ENCODE results near the gene BCAS3. TPM values are rescaled to one million over a fixed set of nuclear protein-coding genes. Genes with fewer than 3 reads are reported as not detected.
A peak's percentile ranks its signal among the peaks of the same experiment; 100 is the strongest.

The BCAS3 gene
- total RNA-seq, 2 experiments from 2014 or later: 5.1 to 6.9 TPM

GRCh38 chr17:61159221-61159814 is 481.7 kb downstream of the BCAS3 start:
- H3K9me3 Mint-ChIP-seq: peaks cover under 1% of the 10 kb centered on the region
- CTCF ChIA-PET: no interaction called here

GRCh38 chr17:61160204-61160603 is 482.6 kb downstream of the BCAS3 start:
- no peak for ATAC-seq
- Mint-ChIP-seq H3K4me3 (no peak overlapping the region), H3K9me3 (peaks cover 4% of the 10 kb centered on the region), H3K4me1 (ENCODE audit: low read depth) (peaks cover 26% of the 10 kb centered on the region), H3K36me3 (ENCODE audit: low read depth) (no peaks in the 10 kb centered on the region), H3K27ac (no peak overlapping the region), H3K27me3 (no peaks in the 10 kb centered on the region)
- no peak for TF ChIP-seq CTCF (IDR thresholded peaks at IDR 0.05)
- ChIA-PET CTCF (no interaction called here), POLR2A (no interaction called here)
- intact Hi-C loops (cut with micrococcal nuclease): no loop called here
- DNase-seq: no peak

More at GRCh38 chr17:61159221-61159814, 481.7 kb downstream of the BCAS3 start:
- POLR2A ChIA-PET: no interaction called here
- Mint-ChIP-seq H3K4me1 (ENCODE audit: low read depth) (peaks cover 26% of the 10 kb centered on the region), H3K4me3 (no peak overlapping the region), H3K27me3 (no peaks in the 10 kb centered on the region), H3K27ac (no peak overlapping the region), H3K36me3 (ENCODE audit: low read depth) (no peaks in the 10 kb centered on the region)
- ATAC-seq (peak; percentile 45), DNase-seq (no peak)
- intact Hi-C loops (cut with micrococcal nuclease): no loop called here
- TF ChIP-seq CTCF (IDR thresholded peaks at IDR 0.05): no peak

- ChIA-PET CTCF (no interaction called here), POLR2A (no interaction called here)
- Mint-ChIP-seq H3K27ac (peak overlapping the region; percentile 52), H3K36me3 (ENCODE audit: low read depth) (no peaks in the 10 kb centered on the region), H3K27me3 (no peaks in the 10 kb centered on the region), H3K4me3 (no peak overlapping the region), H3K4me1 (ENCODE audit: low read depth) (peaks cover 26% of the 10 kb centered on the region), H3K9me3 (peaks cover 4% of the 10 kb centered on the region)
- TF ChIP-seq CTCF (IDR thresholded peaks at IDR 0.05): no peak
- ATAC-seq (no peak), DNase-seq (no peak)
- intact Hi-C loops (cut with micrococcal nuclease): no loop called here
Observed at GRCh38 chr17:61160789-61161445, 483.3 kb downstream of the BCAS3 start.

GRCh38 chr17:61161615-61162134 is 484.0 kb downstream of the BCAS3 start:
- ATAC-seq (no peak), DNase-seq (no peak)
- peaks cover 26% of the 10 kb centered on the region for H3K4me1 Mint-ChIP-seq (ENCODE audit: low read depth)
- H3K4me3 Mint-ChIP-seq: no peak overlapping the region
- H3K27ac Mint-ChIP-seq: no peak overlapping the region
- H3K36me3 Mint-ChIP-seq (ENCODE audit: low read depth): no peaks in the 10 kb centered on the region
- no peaks in the 10 kb centered on the region for H3K27me3 Mint-ChIP-seq
- ChIA-PET CTCF (no interaction called here), POLR2A (no interaction called here)
- peaks cover 4% of the 10 kb centered on the region for H3K9me3 Mint-ChIP-seq
- no peak for TF ChIP-seq CTCF (IDR thresholded peaks at IDR 0.05)
- intact Hi-C loops (cut with micrococcal nuclease): no loop called here

GRCh38 chr17:61164517-61164916 is 486.9 kb downstream of the BCAS3 start:
- H3K9me3 Mint-ChIP-seq: peaks cover 4% of the 10 kb centered on the region
- no peak for TF ChIP-seq CTCF (IDR thresholded peaks at IDR 0.05)
- H3K27me3 Mint-ChIP-seq: no peaks in the 10 kb centered on the region
- ATAC-seq (no peak), DNase-seq (no peak)
- peaks cover 21% of the 10 kb centered on the region for H3K4me1 Mint-ChIP-seq (ENCODE audit: low read depth)
- POLR2A ChIA-PET: no interaction called here
- CTCF ChIA-PET: no interaction called here
- no peak overlapping the region for H3K4me3 Mint-ChIP-seq
- intact Hi-C loops (cut with micrococcal nuclease): no loop called here
- no peak overlapping the region for H3K27ac Mint-ChIP-seq
- no peaks in the 10 kb centered on the region for H3K36me3 Mint-ChIP-seq (ENCODE audit: low read depth)

Measured in activated CD8-positive, alpha-beta T cell treated with anti-CD3 and anti-CD28 coated beads for 36 hours (primary cell).